Testis (tissue), 3 donors: ENCODE results near the gene SETD7. TPM values are rescaled to one million over a fixed set of nuclear protein-coding genes. Genes with fewer than 3 reads are reported as not detected.

Experiments
- DNase-seq: peaks from one replicate; pipeline ENCODE4 v3.0.0-alpha.2; 2019
- H3K27ac ChIP-seq, 2 donors: fragments of 200-600 bp; sonication (generic); one replicate each; pipeline ENCODE4 v1.5.1; 2019
- H3K27me3 ChIP-seq: fragments of 200-600 bp; sonication (generic); one replicate; pipeline ENCODE4 v1.5.1; 2019
- H3K36me3 ChIP-seq: fragments of 200-600 bp; sonication (generic); one replicate; pipeline ENCODE4 v1.5.1; 2017; ENCODE audit warnings: low read depth; ENCODE audit errors: missing control alignments
- H3K4me1 ChIP-seq: fragments of 200-600 bp; sonication (generic); one replicate; pipeline ENCODE4 v1.5.1; 2019
- H3K4me3 ChIP-seq, 2 donors: fragments of 200-600 bp; sonication (generic); one replicate each; pipeline ENCODE4 v1.5.1; 2017 to 2019
- H3K9me3 ChIP-seq: fragments of 200-600 bp; sonication (generic); one replicate; pipeline ENCODE4 v1.5.1; 2017
- CTCF ChIP-seq, 3 experiments: fragments of 450-650 bp in 2 of 3; fragments of 200-600 bp in 1 of 3; sonication (generic) in 1 of 3; IDR thresholded peaks; one replicate each; pipeline ENCODE4 v1.5.1; 2016 to 2019; ENCODE audit warnings: antibody characterized with exemption in 3 of 3, mild to moderate bottlenecking in 2 of 3, moderate library complexity in 1 of 3
- POLR2A ChIP-seq: fragments of 450-650 bp; IDR thresholded peaks from one replicate; pipeline ENCODE4 v1.6.1; 2017; ENCODE audit warnings: antibody characterized with exemption, mild to moderate bottlenecking, moderate library complexity
- WGBS, 2 donors: methylation state at CpG; one replicate each; pipeline ENCODE4 v1.1.5; 2018; 5-methylcytosine and 5-hydroxymethylcytosine counted together
- intact Hi-C: fragments of 100-400 bp; cut with DNase I; formaldehyde crosslinking; loops from one replicate; pipeline ENCODE4 v1.15.1; 2023; ENCODE audit warnings: low total_unique reads
- polyA plus RNA-seq: library from polyadenylated mRNA; stranded (reverse); fragments of 350-450 nt; fragmentation: Illumina TruSeq; extraction: RNeasy Lipid Tissue Mini Kit (QIAGEN cat#74804); gene quantifications from one replicate; pipeline ENCODE4 v1.2.3, GENCODE V29; 2014; ENCODE audit warnings: low read depth, low replicate concordance; ENCODE audit not compliant: insufficient read depth
- total RNA-seq, 2 donors: library from RNA; depleted of rRNA; stranded (reverse); fragments of >200 nt; gene quantifications; one replicate each; pipeline ENCODE4 v1.2.3, GENCODE V29; 2016

Gene SETD7
- total and polyA plus RNA-seq, 3 donors from 2014 or later, result 39.1 to 66.5 (median 65.7) TPM

GRCh38 chr4:139587446-139587845, 31.4 kb upstream of the SETD7 start:
- DNase-seq, result no peak
- TF ChIP-seq POLR2A (no peak), CTCF (IDR thresholded peaks at IDR 0.05) (no peak)
- H3K9me3 ChIP-seq, result no peaks in the 10 kb centered on the region
- intact Hi-C loops, result no loop called here
- no peaks in the 10 kb centered on the region for H3K4me1 ChIP-seq
- H3K36me3 ChIP-seq, result no peaks in the 10 kb centered on the region
- no peaks in the 10 kb centered on the region for H3K27me3 ChIP-seq
- H3K4me3 ChIP-seq, result no peak overlapping the region
- H3K27ac ChIP-seq, result no peak overlapping the region
- WGBS, 2 donors, result 89 to 93% methylated on average over 3 to 4 of the region's 4 CpGs

GRCh38 chr4:139585473-139585872, 29.5 kb upstream of the SETD7 start:
- no peaks in the 10 kb centered on the region for H3K4me1 ChIP-seq
- no peak overlapping the region for H3K4me3 ChIP-seq
- no peaks in the 10 kb centered on the region for H3K27me3 ChIP-seq
- H3K9me3 ChIP-seq, result no peaks in the 10 kb centered on the region
- TF ChIP-seq POLR2A (no peak), CTCF (IDR thresholded peaks at IDR 0.05) (no peak)
- DNase-seq, result no peak
- no peak overlapping the region for H3K27ac ChIP-seq
- intact Hi-C loops, result no loop called here
- WGBS, 2 donors, result 75 to 92% methylated on average over 4 of the region's 4 CpGs
- no peaks in the 10 kb centered on the region for H3K36me3 ChIP-seq

- Histone ChIP-seq H3K4me1 (no peaks in the 10 kb centered on the region), H3K27me3 (no peaks in the 10 kb centered on the region), H3K27ac (no peak overlapping the region), H3K4me3 (no peak overlapping the region), H3K9me3 (no peaks in the 10 kb centered on the region), H3K36me3 (no peaks in the 10 kb centered on the region)
- no peak for DNase-seq
- intact Hi-C loops, result no loop called here
- WGBS, 2 donors, result 59 to 62% methylated on average over 2 of the region's 2 CpGs
- TF ChIP-seq POLR2A (no peak), CTCF (IDR thresholded peaks at IDR 0.05) (no peak)
These were observed 28.8 kb upstream of the SETD7 start for GRCh38 chr4:139584784-139585183.

GRCh38 chr4:139584013-139584412, 28.0 kb upstream of the SETD7 start:
- Histone ChIP-seq H3K36me3 (no peaks in the 10 kb centered on the region), H3K27ac (no peak overlapping the region), H3K4me3 (no peak overlapping the region), H3K9me3 (no peaks in the 10 kb centered on the region), H3K4me1 (no peaks in the 10 kb centered on the region), H3K27me3 (no peaks in the 10 kb centered on the region)
- no peak for DNase-seq
- intact Hi-C loops, result no loop called here
- WGBS, 2 donors, result 62 to 67% methylated on average over 2 of the region's 2 CpGs
- TF ChIP-seq POLR2A (no peak), CTCF (IDR thresholded peaks at IDR 0.05) (no peak)

GRCh38 chr4:139582044-139582443, 26.0 kb upstream of the SETD7 start:
- no peaks in the 10 kb centered on the region for H3K27me3 ChIP-seq
- 67 to 69% methylated on average over 4 of the region's 4 CpGs for WGBS, 2 donors
- H3K4me1 ChIP-seq, result no peaks in the 10 kb centered on the region
- no peaks in the 10 kb centered on the region for H3K9me3 ChIP-seq
- no peak for DNase-seq
- intact Hi-C loops, result no loop called here
- H3K4me3 ChIP-seq, result no peak overlapping the region
- TF ChIP-seq CTCF (IDR thresholded peaks at IDR 0.05) (no peak), POLR2A (no peak)
- H3K27ac ChIP-seq, result no peak overlapping the region
- no peaks in the 10 kb centered on the region for H3K36me3 ChIP-seq
